Gastroesophageal sphincter (tissue), 4 donors: ENCODE measurements around the gene C19orf25. TPM values are rescaled to one million over a fixed set of nuclear protein-coding genes. Genes with fewer than 3 reads are reported as not detected.

Experiments used
- ATAC-seq: fragments of 150-250 bp; one replicate; pipeline ENCODE4 v1.9.1; 2016; ENCODE audit warnings: mild to moderate bottlenecking, moderate library complexity
- H3K27ac ChIP-seq, 4 donors: fragments of 200-600 bp; sonication (generic) in 3 of 4; 1 replicate in 3 of 4; 2 replicates in 1 of 4; pipeline ENCODE4 v1.5.1; 2016 to 2019
- H3K27me3 ChIP-seq: fragments of 200-600 bp; sonication (generic); one replicate; pipeline ENCODE4 v1.5.1; 2019
- H3K36me3 ChIP-seq, 2 donors: fragments of 200-600 bp; sonication (generic); one replicate each; pipeline ENCODE4 v1.5.1; 2019; ENCODE audit warnings: control low read depth in 1 of 2
- H3K4me1 ChIP-seq, 3 donors: fragments of 200-600 bp; sonication (generic); 1 replicate in 2 of 3; 2 replicates in 1 of 3; pipeline ENCODE4 v1.5.1; 2016 to 2019; ENCODE audit warnings: control low read depth in 2 of 3
- H3K4me3 ChIP-seq, 2 donors: fragments of 200-600 bp; sonication (generic); one replicate each; pipeline ENCODE4 v1.5.1; 2019; ENCODE audit warnings: mild to moderate bottlenecking in 1 of 2, moderate library complexity in 1 of 2
- H3K9me3 ChIP-seq, 3 donors: fragments of 200-600 bp; sonication (generic); one replicate each; pipeline ENCODE4 v1.5.1; 2017 to 2019; ENCODE audit warnings: control low read depth in 2 of 3
- EP300 ChIP-seq: sonication (generic); formaldehyde crosslinking; IDR thresholded peaks from one replicate; pipeline ENCODE4 v1.6.1; 2017; ENCODE audit warnings: antibody characterized with exemption, mild to moderate bottlenecking
- POLR2A ChIP-seq, 2 donors: fragments of 450-650 bp; IDR thresholded peaks; one replicate each; pipeline ENCODE4 v1.6.1; 2017; ENCODE audit warnings: antibody characterized with exemption in 2 of 2, mild to moderate bottlenecking in 2 of 2, moderate library complexity in 1 of 2
- POLR2AphosphoS5 ChIP-seq: sonication (generic); formaldehyde crosslinking; IDR thresholded peaks from one replicate; pipeline ENCODE4 v1.6.1; 2017; ENCODE audit warnings: antibody characterized with exemption
- WGBS, 2 donors: methylation state at CpG; one replicate each; pipeline ENCODE4 v1.1.5; 2018; ENCODE audit warnings: low coverage in 1 of 2; 5-methylcytosine and 5-hydroxymethylcytosine counted together
- total RNA-seq, 4 donors: library from RNA; depleted of rRNA; stranded (reverse); fragments of >200 nt; gene quantifications; one replicate each; pipeline ENCODE4 v1.1.0, GENCODE V29; 2016
- TF ChIP-seq, protein P1 (sequence below), 4 experiments: fragments of 200-600 bp in 2 of 4; fragments of 450-650 bp in 2 of 4; sonication (generic) in 1 of 4; IDR thresholded peaks; one replicate each; pipeline ENCODE4 v1.5.1; 2017 to 2019; ENCODE audit warnings: antibody characterized with exemption in 4 of 4, mild to moderate bottlenecking in 2 of 4, moderate library complexity in 2 of 4

The C19orf25 gene
- total RNA-seq, 4 donors from 2014 or later: 20.6 to 40.0 (median 28.2) TPM

DNA sequence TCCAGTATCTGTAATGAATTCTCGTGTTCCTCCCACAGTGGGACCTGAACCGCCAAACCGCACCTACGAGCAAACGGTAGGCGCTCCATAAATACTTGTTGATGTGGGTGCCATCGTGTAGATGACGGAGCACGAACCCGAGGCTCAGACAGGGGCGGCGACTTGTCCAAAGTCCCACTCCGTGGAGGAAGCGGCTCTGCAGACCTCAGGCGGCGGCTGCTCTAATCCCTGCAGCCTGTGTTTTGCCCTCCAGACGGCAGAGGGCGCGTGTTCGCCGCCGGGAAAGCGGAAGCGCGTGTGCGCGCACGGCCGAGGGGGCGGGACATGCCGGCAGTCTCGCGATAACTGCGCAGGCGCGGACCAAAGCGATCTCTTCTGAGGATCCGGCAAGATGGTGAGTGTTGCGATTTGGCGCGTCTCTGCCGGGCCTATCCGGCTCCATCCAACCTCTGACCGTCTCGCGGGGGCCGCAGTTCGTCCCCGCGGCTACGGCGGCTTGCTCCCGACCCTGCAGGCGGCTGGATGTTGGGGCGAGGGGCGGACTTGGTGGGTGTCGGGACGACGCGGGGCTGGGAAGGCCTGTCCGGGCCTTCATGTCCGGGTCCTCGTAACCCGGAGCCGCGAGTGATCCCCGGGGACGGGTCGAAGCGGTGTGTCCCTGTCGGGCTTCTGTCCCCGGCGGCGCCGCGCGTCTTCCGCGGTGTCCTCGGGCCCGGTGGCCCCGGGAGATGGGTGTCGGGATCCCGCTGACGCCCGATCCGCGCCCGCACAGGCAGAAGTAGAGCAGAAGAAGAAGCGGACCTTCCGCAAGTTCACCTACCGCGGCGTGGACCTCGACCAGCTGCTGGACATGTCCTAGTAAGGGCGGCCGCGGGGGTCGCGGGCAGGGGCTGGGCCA, 40.7 kb downstream of the C19orf25 start, which contains the start of gene RPS15:
TSS of gene RPS15 (plus strand) at position 362 of the 898 bp plus-strand sequence. CDS start at position 392, 30 bp downstream.
- H3K36me3 ChIP-seq: peaks cover 0 to 73% of the 10 kb centered on the region in 2 donors
- ATAC-seq: peak; percentile 93
- peak; percentile 89 to 93 for TF ChIP-seq POLR2A (IDR thresholded peaks at IDR 0.05)
- no peak for TF ChIP-seq EP300
- TF ChIP-seq POLR2AphosphoS5: peak; percentile 97
- TF ChIP-seq, protein P1, sequence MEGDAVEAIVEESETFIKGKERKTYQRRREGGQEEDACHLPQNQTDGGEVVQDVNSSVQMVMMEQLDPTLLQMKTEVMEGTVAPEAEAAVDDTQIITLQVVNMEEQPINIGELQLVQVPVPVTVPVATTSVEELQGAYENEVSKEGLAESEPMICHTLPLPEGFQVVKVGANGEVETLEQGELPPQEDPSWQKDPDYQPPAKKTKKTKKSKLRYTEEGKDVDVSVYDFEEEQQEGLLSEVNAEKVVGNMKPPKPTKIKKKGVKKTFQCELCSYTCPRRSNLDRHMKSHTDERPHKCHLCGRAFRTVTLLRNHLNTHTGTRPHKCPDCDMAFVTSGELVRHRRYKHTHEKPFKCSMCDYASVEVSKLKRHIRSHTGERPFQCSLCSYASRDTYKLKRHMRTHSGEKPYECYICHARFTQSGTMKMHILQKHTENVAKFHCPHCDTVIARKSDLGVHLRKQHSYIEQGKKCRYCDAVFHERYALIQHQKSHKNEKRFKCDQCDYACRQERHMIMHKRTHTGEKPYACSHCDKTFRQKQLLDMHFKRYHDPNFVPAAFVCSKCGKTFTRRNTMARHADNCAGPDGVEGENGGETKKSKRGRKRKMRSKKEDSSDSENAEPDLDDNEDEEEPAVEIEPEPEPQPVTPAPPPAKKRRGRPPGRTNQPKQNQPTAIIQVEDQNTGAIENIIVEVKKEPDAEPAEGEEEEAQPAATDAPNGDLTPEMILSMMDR (IDR thresholded peaks at IDR 0.05): peak in 3 of 4 experiments; percentile 94 to 98 (median 94)
- H3K27ac ChIP-seq: peak within 1 kb of the TSS; percentile 54 to 90 (median 88)
- peak within 1 kb of the TSS; percentile 75 to 92 for H3K4me3 ChIP-seq
- WGBS, 2 donors: no CpG with 5 or more reads among the region's 100 CpGs
- H3K27me3 ChIP-seq: no peaks in the 10 kb centered on the region
- H3K9me3 ChIP-seq: no peaks in the 10 kb centered on the region
- peaks cover 0 to 31% (median 8%) of the 10 kb centered on the region in 3 donors for H3K4me1 ChIP-seq

- Histone ChIP-seq H3K27ac (peak overlapping the region in 1 of 4 donors; percentile 87), H3K4me1 (peaks cover 0 to 31% (median 8%) of the 10 kb centered on the region in 3 donors), H3K4me3 (peak overlapping the region in 1 of 2 donors; percentile 92), H3K27me3 (no peaks in the 10 kb centered on the region), H3K36me3 (peaks cover 0 to 73% of the 10 kb centered on the region in 2 donors), H3K9me3 (no peaks in the 10 kb centered on the region)
- 41 to 71% methylated on average over 7 to 8 of the region's 8 CpGs for WGBS, 2 donors
- ATAC-seq: no peak
- TF ChIP-seq EP300 (no peak), POLR2A (IDR thresholded peaks at IDR 0.05) (no peak), POLR2AphosphoS5 (no peak)
- TF ChIP-seq, protein P1 (IDR thresholded peaks at IDR 0.05): no peak
Measured at GRCh38 chr19:1437609-1438008, 41.4 kb downstream of the C19orf25 start.

DNA sequence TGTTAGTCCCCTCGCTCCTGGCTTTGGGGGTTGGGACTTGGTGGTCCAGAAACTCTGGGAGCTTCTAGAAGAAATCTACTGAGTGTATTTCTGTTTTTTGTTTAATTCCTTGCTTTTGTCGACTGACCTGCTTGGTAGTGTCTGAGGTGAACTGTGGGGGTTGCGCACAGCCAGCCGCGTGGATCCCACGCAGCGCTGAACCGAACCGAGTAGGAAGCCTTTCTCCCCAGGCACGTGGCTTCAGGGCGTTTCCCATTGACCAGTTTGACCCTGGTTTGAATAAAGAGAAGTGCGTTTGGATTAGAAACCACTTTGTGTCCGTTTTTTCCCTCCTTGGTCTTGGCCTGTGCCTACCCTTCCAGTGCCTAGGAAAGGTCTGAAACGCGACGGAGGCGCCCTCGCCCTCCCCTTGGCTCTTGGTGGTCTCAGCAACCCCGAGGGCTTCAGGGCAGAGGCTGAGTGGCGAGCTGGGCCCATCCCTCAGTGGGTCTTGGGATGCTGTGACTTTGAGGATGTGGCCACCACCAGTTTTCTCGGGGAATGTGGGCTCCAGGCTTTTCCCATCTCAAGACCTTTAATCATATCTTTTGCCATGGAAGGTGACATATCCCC, 43.5 kb downstream of the C19orf25 start:
- Histone ChIP-seq H3K9me3 (no peaks in the 10 kb centered on the region), H3K36me3 (peaks cover 0 to 73% of the 10 kb centered on the region in 2 donors), H3K27ac (no peak overlapping the region), H3K27me3 (no peaks in the 10 kb centered on the region), H3K4me3 (no peak overlapping the region), H3K4me1 (peaks cover 0 to 24% (median 8%) of the 10 kb centered on the region in 3 donors)
- 50 to 90% methylated on average over 3 to 7 of the region's 21 CpGs for WGBS, 2 donors
- TF ChIP-seq POLR2AphosphoS5 (no peak), EP300 (no peak), POLR2A (IDR thresholded peaks at IDR 0.05) (no peak)
- TF ChIP-seq, protein P1 (IDR thresholded peaks at IDR 0.05): no peak
- ATAC-seq: no peak

GRCh38 chr19:1434577-1435060, 44.4 kb downstream of the C19orf25 start:
- TF ChIP-seq EP300 (no peak), POLR2AphosphoS5 (no peak), POLR2A (IDR thresholded peaks at IDR 0.05) (no peak)
- TF ChIP-seq, protein P1 (IDR thresholded peaks at IDR 0.05): no peak
- Histone ChIP-seq H3K27ac (no peak overlapping the region), H3K27me3 (no peaks in the 10 kb centered on the region), H3K36me3 (peaks cover 0 to 73% of the 10 kb centered on the region in 2 donors), H3K4me1 (peaks cover 0 to 15% (median 6%) of the 10 kb centered on the region in 3 donors), H3K9me3 (no peaks in the 10 kb centered on the region), H3K4me3 (no peak overlapping the region)
- 71 to 80% methylated on average over 3 to 14 of the region's 39 CpGs for whole genome bisulfite sequencing, 2 donors
- no peak for ATAC-seq
